NCI-H2107 (cell line): ENCODE data around the gene GCDH.
"Not testable (repeated sequence)": the region's sequence is repeated elsewhere in the genome, so short reads cannot be mapped to it uniquely, and the experiment has no call there.

Source experiments
- DNase-seq: peaks from one replicate; lab custom pipeline; 2025; lab: John Stamatoyannopoulos, UW

Gene GCDH

DNA sequence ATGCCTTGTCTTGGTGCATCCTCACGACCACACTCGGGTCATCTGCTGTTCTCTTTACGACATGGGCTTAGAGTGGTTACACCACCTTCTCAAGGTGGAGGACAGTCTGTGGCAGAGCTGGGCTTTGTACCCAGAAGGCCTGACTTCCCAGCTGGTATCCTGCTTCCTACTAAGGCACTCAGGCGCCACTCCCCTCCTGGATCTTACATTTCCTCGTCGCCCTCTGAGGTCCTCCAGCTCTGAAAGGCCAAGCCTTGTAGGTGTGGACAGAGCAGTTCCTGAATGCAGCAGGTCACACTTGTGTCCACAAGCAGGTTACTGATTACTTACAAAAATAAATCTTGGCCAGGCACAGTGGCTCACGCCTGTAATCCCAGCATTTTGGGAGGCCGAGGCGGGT lies 16.2 kb downstream of the GCDH start:
- no peak for DNase-seq

DNA sequence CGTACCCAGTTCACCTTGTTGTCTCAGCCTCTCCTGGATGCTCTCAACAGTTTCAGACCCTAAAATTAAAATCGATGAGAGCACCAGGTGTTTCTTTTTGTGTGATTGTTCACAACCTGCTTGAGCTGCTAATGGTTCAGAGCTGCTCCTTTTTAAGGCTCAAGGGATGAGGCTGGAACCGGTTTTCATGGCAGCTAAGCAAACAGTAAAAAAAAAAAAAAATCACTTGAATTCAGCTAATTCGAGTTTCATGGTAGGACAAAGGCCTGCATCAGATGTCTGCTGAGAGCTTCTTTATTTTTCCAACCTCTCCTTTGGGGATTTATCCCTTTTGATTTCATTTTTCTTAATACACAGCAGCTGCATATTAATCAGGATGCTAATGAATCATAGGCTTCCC lies 21.6 kb downstream of the GCDH start:
- peak; percentile 82 for DNase-seq

DNA sequence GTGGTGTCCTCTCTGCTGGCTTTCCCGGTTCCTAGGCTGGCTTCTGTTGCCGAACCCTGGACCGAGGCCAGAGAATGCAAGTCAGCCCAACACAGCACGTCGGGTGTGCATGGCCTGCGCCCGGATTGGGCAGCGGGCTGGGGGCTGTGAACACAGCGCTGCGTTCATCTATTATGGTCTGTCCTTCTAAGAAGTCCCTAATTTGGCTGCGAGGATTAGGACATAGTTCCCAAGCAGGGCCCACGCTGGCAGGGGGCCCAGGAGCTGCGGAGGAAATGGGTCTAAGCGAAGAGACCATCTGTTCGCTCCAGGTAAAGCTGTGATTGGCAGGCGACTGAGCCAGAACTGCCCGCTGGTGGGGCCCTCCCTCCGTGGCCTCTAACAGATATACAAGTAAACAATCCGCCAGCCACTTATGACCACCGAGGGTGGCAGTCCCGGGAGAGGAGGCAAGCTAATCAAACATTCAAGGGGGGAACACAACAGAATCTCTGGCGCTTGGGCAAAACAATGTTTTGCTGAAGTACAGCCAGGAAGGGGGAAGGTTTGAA lies 22.1 kb downstream of the GCDH start:
- DNase-seq, result peak; percentile 93

DNA sequence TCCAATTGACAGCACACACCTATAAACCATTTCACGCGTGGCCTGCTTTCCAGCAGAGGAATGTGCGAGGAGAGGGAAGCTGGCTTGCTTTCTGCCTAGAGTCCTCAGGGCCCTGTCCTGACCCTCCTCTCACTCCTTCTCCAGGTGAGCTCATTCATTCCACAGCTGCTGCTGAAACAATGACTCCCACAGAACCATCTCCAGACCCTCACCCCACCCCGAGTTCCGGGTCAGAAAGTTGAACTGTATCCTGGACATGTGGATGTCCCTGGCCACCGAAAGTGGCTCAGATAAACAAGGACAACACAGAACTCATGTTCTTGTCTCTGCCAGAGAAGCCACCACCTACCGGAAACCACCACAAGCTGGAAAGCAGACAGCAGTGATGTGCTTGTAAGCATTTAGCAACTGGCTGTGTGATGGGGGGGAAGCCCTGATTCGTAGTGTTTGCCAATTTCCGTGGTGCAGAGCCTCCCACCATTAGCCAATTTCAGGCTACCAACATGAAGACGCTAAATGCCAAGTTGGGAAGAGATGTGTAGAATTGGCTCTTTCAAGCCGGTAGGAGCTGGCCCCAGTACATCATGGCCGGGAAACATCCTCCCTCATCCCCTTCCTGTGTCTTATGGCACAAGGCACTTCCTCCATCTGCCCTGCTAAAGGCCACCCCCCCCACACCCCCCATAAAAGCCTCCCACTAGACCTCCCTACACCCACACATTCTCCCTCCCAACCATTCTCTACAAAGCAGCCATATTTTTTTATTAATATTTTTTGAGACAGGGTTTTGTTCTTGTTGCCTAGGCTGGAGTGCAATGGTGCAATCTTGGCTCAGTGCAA lies 23.1 kb downstream of the GCDH start:
- no peak for DNase-seq

DNA sequence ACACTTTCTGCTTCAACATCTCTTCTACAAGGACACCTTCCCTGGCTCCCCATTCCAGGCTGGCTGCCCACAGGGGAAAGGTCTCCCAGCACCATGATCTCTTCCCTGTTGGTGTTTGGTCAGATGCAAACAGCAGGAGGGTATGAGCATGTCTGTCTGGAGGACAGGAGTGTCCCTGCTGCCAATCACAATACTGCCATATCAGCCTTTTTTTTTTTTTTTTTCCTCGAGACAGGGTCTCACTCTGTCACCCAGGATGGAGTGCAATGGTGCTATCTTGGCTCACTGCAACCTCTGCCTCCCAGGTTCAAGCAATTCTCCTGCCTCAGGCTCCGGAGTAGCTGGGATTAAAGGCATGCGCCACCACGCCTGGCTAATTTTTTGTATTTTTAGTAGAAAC lies 24.9 kb downstream of the GCDH start:
- not testable (repeated sequence) for DNase-seq

DNA sequence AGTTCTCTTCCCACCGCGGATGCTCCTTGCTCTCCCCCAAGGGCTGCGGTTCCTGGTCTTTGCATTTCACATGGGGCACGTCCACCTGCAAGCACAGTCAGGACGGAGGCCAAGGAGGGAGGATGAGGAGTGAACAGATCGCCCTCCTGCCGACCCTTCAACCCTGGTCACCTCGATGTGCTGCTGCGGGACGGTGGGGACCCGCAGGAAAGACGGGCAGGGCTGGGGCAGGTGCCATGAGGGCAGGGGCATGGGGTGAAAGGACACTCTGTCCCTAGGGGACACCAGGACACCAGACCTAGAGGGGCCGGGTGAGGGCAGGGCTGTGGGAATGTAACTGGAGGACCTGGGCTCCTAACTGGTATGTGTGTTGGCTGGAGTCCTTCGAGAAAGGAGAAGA lies 27.3 kb downstream of the GCDH start:
- DNase-seq, result no peak

DNA sequence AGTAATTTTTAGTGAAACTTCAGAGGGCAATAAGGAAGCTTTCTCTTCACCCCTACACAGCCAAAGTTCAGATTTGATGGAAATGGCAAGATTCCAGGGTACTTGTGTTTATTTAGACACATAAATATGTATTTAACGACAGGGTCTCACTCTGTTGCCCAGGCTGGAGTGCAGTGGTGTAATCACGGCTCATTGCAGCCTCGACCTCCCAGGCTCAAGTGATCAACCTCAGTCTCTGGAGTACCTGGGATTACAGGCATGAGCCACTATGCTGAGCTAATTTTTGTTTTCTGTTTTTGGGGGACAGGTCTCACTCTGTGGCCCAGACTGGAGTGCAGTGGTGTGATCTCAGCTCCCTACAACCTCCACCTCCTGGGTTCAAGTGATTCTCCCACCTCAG lies 30.1 kb downstream of the GCDH start:
- DNase-seq, result no peak

DNA sequence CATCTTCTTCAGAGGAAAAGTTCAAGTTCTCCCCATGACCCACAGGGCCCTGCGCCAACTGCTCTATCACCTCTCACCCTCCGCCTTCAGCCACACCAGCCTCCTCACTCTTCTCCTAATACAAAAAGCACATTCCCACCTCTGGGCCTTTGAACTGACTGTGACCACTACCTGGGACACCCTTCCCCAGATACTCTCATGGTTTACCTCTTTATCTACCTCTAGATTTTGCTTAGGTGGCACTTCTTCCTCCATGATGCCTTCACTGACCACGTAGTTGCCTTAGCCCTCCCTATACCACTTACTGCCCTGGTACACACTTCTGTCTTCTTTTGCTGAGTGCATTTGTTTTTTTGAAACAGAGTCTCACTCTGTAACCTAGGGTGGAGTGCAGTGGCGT lies 32.0 kb downstream of the GCDH start:
- no peak for DNase-seq

DNA sequence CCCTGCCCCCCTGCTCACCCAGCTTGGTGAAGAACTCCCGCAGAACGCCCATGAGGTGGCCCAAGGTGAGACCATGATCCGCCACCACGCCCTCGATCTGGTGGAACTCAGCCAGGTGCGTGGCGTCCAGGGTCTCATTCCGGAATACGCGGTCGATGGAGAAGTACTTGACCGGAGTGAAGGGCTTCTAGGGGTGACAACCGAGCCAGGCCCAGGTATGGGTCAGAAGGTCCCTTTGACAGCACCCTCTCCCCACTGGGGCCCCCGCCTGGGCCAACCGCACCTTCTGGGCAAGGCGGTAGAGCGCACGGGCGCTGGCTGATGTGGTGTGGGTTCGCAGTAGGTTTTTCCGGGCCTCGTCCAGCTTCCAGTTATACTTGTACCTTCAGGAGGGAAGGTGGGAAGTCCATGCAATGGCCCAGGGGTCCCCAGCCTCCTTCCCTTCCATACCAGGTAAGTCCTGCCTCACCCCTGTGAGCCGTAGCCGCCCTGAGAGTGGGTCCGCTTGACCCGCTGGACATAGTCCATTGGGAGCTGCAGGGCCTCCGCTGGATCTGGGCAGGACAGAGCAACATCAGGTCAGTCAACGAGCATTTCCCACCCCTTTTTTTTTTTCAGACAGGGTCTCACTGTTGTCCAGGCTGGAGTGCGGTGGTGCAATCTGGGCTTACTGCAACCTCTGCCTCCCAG lies 33.8 kb downstream of the GCDH start:
- no peak for DNase-seq

DNA sequence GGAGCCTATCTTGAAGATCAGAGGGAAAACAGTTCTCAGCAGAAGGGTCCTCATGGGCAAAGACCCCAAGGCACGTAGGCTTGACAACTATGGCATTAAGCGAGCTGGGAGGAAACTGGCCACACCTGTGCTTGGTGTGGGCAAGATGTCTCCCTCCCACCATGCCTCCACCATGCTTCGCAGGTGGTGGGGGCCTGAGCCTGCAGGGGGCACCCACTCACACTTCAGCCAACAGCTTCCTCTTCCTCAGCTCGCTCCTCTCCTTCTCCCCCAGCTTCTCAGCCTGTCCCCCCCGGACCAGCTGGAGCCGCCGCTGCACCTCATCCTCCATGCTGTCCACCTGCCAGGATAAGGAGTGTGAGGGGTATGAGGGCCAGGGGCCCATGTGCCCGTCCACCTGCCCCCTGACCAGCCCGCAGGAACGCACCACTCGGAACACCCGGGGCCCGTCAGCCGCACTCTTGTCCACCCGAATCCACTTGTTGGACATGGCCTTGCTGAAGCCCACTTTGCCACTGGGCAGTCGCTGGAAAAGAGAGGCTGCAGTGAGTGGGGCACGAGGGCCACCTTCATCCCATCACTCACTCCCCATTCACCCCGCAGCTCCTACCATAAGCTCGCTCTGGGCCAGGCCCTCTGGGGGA lies 39.2 kb downstream of the GCDH start:
- DNase-seq, result no peak

DNA sequence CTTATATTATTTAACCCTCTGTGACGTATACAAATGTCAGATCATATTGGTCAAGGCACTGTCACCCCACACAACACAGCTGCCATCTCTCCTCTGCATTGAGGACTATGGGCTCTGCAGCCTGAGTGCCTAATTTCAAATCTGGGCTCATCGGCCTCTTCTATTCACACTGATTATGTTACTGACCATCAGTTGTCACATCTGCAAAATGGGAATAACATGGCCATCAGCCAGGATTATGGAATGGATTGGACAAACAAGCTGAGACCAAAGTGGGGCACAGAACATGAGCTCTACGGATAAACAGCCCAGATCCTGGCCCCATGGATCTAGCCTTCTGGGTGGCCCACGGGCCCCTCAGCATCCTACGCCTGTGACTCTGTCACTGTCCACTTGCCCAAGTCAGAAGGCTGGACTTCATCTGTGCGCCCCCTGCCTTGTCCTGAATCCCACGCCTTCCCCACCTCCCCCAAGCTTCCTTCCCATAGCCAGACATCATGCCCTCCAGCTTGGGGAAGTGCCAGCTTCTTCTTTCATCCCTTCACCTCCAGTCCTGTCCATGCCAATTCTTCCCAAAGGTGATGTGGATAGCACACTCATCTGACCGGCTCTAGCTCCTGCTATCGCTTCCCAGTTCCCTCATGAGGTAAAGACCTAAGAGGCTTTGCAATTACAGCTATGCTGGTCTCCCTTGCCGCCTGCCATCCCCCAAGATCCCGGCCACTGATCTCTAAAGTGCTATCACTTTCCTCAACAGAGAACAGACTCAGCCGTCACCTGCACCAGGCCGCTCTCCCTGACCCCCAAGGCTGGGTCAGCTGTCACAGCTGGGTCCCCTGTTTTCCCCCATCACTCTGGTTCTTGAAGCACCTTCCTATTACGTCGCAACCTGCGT lies 41.7 kb downstream of the GCDH start:
- no peak for DNase-seq

DNA sequence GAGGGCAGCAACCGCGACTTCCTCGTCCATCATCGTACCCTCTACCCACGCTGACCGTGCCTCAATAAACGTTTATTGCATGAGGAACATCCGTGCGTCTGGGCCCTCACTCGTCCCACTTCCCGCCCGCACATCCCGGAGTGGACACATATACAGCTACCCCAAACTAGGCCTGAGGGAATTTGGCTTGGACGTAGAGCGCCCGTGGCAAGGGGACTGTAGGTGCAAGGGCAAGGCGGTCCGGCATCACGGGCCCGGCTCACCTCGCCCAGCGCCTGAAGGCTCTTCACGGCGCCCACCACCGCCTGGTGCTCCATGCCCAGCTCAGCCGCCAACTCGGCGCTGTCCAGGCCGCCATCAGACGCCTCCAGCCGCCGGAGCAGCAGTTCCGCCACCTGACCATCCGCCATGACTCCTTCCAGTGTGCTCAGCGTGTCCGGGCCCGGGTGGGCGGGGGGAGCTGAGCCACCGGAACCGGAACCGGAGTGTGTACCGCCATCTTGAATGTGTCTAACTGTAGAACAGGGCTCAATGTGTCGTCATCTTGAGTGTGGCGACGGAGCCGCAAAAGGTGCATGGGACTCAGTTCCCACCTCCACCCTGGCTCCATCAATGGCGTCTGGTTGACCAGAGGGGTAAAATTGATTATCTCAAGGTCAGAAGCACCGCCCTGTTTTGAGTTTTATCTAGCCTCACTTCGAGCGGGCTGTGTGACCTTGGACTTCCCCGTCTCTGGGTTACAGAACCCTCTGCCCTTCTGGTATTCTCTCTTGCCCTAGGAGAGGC lies 42.5 kb downstream of the GCDH start, which contains the start of gene FARSA:
Gene FARSA, minus strand, starts transcription at position 425 of the 786 bp plus-strand sequence. Its CDS starts 15 bp downstream, at position 410.
- peak; percentile 80 for DNase-seq

DNA sequence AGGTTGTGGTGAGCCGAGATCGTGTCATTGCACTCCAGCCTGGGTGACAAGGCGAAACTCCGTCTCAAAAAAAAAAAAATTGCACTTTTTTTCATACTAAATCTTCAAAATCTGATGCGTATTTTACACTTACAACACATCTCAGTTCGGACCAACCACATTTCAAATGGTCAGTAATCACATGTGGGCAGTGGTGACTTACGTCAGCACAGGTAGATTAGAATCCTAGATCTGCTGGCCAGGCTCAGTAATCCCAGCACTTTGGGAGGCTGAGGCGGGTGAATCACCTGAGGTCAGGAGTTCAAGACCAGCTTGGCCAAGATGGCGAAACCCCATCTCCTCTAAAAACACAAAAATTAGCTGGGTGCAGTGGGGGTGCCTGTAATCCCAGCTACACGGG lies 44.1 kb downstream of the GCDH start:
- no peak for DNase-seq

DNA sequence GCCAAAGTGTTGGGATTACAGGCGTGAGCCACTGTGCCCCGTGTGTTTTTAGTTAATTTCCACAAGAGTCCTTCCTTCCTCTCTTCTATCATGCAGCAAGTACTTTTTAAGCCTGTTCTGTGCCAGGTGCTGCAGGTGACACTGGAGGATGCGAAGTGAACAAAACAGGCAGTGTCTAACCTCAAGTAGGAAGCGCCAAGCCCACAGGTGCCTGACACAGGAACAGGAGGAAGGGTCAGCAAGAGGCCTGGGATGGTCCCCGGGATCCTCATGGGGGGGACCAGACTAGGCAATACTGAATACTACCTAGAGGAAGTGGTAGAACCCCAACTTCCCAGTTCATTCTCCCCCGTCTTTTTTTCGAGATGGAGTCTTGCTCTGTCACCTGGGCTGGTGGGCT lies 45.6 kb downstream of the GCDH start:
- no peak for DNase-seq

DNA sequence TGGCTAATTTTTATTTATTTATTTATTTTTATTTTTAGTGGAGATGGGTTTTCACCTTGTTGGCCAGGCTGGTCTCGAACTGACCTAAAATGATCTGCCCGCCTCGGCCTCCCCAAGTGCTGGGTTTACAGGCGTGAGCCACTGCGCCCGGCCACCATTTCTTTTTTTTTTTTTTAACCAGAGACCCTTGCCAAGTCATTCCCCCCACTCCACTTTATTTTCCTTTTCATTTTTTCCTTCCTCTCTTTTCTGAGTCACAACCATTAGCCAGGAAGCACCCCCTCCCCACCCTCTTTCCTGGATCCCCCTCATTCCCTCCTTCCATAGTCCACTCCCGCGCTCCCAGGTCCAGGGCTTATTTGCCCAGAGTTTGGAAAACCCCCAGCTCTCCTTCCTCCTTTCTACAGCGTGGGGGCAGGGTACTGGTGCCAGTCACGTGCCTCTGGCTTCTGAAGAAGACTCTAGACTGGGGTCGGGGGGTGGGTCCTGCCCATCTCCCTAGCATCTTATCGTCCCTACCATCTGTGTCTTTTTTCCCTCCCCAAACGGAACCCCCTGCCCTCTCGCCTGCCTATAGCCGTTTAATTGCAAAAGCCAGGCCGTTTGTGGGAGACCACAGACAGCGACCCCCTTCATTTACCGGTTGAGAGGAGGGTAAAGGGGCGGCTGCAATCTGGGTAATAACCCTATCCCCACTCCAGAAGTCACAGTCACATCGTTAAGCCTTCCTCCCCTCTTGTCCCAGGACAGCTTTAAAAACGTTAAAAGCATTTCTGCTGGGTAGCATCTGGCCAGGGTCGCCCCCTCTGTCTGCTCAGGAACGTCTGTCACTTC lies 46.4 kb downstream of the GCDH start:
- DNase-seq, result no peak

DNA sequence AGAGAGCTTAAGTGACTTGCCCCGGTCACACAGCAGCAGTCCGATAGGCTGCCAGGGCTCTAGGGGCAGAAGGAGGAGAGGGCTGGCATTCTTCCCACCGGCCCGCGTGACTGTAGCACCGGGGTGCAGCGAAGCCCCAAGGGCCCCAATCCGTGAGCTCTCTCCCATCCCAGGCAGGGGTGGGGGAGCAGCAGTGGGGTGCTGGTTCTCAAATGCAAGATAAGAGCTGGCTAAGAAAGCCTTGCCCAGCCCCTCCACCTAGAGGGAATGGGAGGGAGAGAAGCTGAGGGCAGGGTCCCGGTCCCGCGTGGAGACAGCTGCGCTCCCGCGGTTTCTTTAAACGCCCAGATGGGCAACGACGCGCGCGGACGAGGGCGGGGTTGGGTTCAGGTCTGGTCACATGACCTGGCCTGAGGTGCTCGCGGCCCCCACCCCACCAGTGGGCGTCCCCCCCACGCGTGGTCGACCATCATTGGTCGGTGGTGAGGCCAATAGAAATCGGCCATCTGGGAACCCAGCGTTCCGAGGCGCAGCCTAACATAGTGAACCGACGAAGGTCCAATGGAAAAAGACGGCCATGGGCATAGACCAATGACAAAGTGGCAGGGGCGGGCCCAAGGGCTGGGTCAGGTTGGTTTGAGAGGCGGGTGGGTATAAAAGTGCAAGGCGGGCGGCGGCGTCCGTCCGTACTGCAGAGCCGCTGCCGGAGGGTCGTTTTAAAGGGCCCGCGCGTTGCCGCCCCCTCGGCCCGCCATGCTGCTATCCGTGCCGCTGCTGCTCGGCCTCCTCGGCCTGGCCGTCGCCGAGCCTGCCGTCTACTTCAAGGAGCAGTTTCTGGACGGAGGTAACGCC lies 47.2 kb downstream of the GCDH start, which contains the start of gene CALR:
Gene CALR, plus strand, starts transcription at position 683 of the 852 bp plus-strand sequence. Its CDS starts 71 bp downstream, at position 754.
- peak; percentile 98 for DNase-seq

DNA sequence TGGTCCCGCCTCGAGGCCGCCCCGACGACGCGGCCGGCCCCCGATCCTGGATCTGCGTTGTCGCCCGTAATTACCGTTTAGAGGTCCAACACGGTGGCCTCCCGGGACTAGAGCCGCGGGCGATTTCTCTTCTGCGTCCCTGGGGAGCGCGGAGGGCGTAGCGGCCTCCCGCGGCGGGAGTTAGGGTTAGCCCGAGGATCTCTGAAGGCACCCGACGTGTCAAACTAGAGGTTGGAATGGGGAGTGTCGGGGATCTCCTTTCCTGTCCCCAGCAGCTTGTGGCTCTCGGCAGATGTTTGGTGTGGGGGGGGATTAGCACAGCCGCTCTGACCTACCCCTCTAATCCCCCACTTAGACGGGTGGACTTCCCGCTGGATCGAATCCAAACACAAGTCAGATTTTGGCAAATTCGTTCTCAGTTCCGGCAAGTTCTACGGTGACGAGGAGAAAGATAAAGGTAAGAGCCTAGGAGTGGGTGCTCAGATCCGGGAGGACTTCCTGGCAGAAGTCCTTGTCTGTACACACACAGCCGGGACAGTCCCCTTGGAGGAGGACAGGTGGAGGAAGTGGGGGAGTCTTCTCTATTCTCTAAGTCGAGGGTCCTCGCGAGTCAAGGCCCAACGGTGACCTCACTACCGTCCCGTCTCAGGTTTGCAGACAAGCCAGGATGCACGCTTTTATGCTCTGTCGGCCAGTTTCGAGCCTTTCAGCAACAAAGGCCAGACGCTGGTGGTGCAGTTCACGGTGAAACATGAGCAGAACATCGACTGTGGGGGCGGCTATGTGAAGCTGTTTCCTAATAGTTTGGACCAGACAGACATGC lies 48.0 kb downstream of the GCDH start:
- no peak for DNase-seq

DNA sequence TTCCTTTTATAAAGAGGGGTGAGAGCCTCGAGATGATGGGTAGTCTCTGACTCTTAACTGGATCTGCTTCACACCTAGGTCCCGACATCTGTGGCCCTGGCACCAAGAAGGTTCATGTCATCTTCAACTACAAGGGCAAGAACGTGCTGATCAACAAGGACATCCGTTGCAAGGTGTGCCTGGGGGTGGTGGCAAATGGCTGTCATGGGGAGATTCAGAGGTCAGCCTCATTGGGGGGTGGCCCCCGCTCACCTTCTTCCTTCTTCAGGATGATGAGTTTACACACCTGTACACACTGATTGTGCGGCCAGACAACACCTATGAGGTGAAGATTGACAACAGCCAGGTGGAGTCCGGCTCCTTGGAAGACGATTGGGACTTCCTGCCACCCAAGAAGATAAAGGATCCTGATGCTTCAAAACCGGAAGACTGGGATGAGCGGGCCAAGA lies 49.0 kb downstream of the GCDH start:
- DNase-seq, result no peak
